ENCODE data around the gene HOOK1.

The HOOK1 gene

GRCh38 chr1:59831529-59831928 lies 16.8 kb downstream of the HOOK1 start:
- TF ChIP-seq, protein P1, sequence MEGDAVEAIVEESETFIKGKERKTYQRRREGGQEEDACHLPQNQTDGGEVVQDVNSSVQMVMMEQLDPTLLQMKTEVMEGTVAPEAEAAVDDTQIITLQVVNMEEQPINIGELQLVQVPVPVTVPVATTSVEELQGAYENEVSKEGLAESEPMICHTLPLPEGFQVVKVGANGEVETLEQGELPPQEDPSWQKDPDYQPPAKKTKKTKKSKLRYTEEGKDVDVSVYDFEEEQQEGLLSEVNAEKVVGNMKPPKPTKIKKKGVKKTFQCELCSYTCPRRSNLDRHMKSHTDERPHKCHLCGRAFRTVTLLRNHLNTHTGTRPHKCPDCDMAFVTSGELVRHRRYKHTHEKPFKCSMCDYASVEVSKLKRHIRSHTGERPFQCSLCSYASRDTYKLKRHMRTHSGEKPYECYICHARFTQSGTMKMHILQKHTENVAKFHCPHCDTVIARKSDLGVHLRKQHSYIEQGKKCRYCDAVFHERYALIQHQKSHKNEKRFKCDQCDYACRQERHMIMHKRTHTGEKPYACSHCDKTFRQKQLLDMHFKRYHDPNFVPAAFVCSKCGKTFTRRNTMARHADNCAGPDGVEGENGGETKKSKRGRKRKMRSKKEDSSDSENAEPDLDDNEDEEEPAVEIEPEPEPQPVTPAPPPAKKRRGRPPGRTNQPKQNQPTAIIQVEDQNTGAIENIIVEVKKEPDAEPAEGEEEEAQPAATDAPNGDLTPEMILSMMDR (IDR thresholded peaks at IDR 0.05), result no peak

GRCh38 chr1:59833022-59833421 lies 18.3 kb downstream of the HOOK1 start:
- TF ChIP-seq, protein P1 (IDR thresholded peaks at IDR 0.05), result no peak

DNA sequence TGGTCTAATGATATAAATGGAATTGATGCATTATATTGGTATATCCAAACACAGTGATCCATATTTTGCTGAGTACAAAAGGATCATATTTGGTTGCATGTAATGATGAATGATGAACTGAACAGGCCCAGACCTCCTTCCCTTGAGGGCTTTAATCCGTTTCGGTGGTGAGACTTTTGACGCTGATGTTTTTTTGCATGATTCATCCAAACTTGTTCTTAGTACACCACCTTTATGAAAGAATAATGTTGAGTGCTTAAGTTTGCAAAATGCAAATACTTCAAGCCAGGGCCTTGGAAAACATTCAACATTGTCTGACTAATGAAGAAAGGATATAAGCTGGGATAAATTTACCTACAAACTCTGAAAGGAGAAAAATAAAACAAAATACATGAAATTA lies 19.2 kb downstream of the HOOK1 start:
- TF ChIP-seq, protein P1 (IDR thresholded peaks at IDR 0.05), result no peak

GRCh38 chr1:59845091-59845490 lies 30.3 kb downstream of the HOOK1 start:
- TF ChIP-seq, protein P1 (IDR thresholded peaks at IDR 0.05), result no peak

- TF ChIP-seq, protein P1 (IDR thresholded peaks at IDR 0.05), result no peak
Measured at GRCh38 chr1:59846209-59846894, 31.6 kb downstream of the HOOK1 start.

DNA sequence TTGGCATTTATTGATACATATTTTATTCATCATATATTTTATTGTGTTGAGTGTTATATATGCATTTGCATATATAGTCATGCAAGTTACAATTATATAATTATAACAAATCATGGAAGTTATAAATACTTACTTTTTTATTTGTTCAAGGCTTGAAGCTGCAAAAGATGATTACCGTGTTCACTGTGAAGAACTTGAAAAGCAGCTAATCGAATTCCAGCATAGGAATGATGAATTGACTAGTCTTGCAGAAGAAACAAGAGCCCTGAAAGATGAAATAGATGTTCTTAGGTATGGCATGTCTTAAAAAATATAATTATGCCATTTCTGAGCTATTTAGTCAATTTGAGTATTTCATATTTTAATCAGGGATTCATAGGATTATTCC lies 32.1 kb downstream of the HOOK1 start:
- TF ChIP-seq, protein P1 (IDR thresholded peaks at IDR 0.05), result no peak

DNA sequence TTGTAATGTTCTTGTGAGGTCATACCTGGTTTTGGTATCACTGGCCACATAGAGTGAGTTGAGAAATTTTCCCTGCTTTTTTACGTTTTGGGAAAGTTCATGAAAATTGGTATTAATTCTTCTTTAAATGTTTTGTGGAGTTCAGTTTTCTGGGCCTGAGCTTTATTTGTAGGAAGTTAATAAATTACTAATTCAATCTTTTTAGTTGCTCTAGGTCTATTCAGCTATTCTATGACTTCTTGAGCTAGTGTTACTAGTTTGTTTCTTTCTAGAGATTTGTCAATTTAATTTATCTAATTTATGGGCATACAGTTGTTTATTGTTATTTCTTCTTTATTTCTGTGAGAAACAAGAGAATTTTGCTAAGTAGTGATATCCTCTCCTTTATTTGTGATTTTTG lies 37.4 kb downstream of the HOOK1 start:
- TF ChIP-seq, protein P1 (IDR thresholded peaks at IDR 0.05), result no peak

Measured in LNCAP (cell line).